Progenitor cell of endocrine pancreas (in vitro differentiated cells): ENCODE results near the gene AFDN. TPM values are rescaled to one million over a fixed set of nuclear protein-coding genes. Genes with fewer than 3 reads are reported as not detected.

Source experiments
- DNase-seq: peaks from one replicate; pipeline ENCODE4 v3.0.0; 2021; ENCODE audit warnings: low spot score; ENCODE audit not compliant: unreplicated experiment
- H3K27ac Mint-ChIP-seq: 2 replicates; pipeline ENCODE4 v1.8.0; 2021; ENCODE audit warnings: mild to moderate bottlenecking, moderate library complexity, mixed read lengths
- H3K27me3 Mint-ChIP-seq: 2 replicates; pipeline ENCODE4 v1.8.0; 2021; ENCODE audit warnings: mixed read lengths
- H3K36me3 Mint-ChIP-seq: 2 replicates; pipeline ENCODE4 v1.8.0; 2022; ENCODE audit warnings: mixed read lengths; ENCODE audit not compliant: insufficient read depth
- H3K4me1 Mint-ChIP-seq: 2 replicates; pipeline ENCODE4 v1.8.0; 2021; ENCODE audit warnings: low read depth, mixed read lengths
- H3K4me3 Mint-ChIP-seq: 2 replicates; pipeline ENCODE4 v1.8.0; 2021; ENCODE audit warnings: low read depth, mild to moderate bottlenecking, moderate library complexity, mixed read lengths
- H3K9me3 Mint-ChIP-seq: 2 replicates; pipeline ENCODE4 v1.8.0; 2021; ENCODE audit warnings: low read depth, mixed read lengths
- CTCF ChIP-seq: fragments of 200-600 bp; sonication (generic); IDR thresholded peaks from one replicate; pipeline ENCODE4 v1.5.0; 2021; ENCODE audit warnings: antibody characterized with exemption, mild to moderate bottlenecking; ENCODE audit not compliant: unreplicated experiment
- total RNA-seq: library from RNA; stranded (reverse); gene quantifications from 2 replicates; pipeline ENCODE4 v1.2.1, GENCODE V29; 2021

AFDN gene
- total RNA-seq, 1 donor from 2014 or later = 423 TPM

GRCh38 chr6:167787896-167788562 lies 38.7 kb upstream of the AFDN start:
- H3K4me3 Mint-ChIP-seq = no peak overlapping the region
- no peaks in the 10 kb centered on the region for H3K27me3 Mint-ChIP-seq
- H3K36me3 Mint-ChIP-seq = no peaks in the 10 kb centered on the region
- no peak for DNase-seq
- TF ChIP-seq CTCF = no peak
- peaks cover 25% of the 10 kb centered on the region for H3K4me1 Mint-ChIP-seq
- H3K27ac Mint-ChIP-seq = no peak overlapping the region
- H3K9me3 Mint-ChIP-seq = peaks cover 3% of the 10 kb centered on the region

- Mint-ChIP-seq H3K27ac (no peak overlapping the region), H3K36me3 (no peaks in the 10 kb centered on the region), H3K4me3 (no peak overlapping the region), H3K4me1 (peaks cover 30% of the 10 kb centered on the region), H3K27me3 (no peaks in the 10 kb centered on the region), H3K9me3 (peaks cover 3% of the 10 kb centered on the region)
- DNase-seq = no peak
- no peak for TF ChIP-seq CTCF
These were observed 38.2 kb upstream of the AFDN start for GRCh38 chr6:167788563-167788903.

- DNase-seq = no peak
- Mint-ChIP-seq H3K4me3 (no peak overlapping the region), H3K27me3 (no peaks in the 10 kb centered on the region), H3K9me3 (peaks cover 3% of the 10 kb centered on the region), H3K27ac (no peak overlapping the region), H3K36me3 (no peaks in the 10 kb centered on the region), H3K4me1 (peaks cover 38% of the 10 kb centered on the region)
- TF ChIP-seq CTCF = no peak
These were observed 37.4 kb upstream of the AFDN start for GRCh38 chr6:167789358-167789757.

GRCh38 chr6:167791091-167791779 lies 35.5 kb upstream of the AFDN start:
- no peak for DNase-seq
- Mint-ChIP-seq H3K4me1 (peaks cover 40% of the 10 kb centered on the region), H3K9me3 (peaks cover 3% of the 10 kb centered on the region)

More at GRCh38 chr6:167791091-167791779, 35.5 kb upstream of the AFDN start:
- no peaks in the 10 kb centered on the region for H3K36me3 Mint-ChIP-seq
- H3K27me3 Mint-ChIP-seq = peaks cover 3% of the 10 kb centered on the region
- no peak overlapping the region for H3K4me3 Mint-ChIP-seq
- no peak for TF ChIP-seq CTCF
- no peak overlapping the region for H3K27ac Mint-ChIP-seq
